ENCODE measurements around the gene RBKS. TPM values are rescaled to one million over a fixed set of nuclear protein-coding genes. Genes with fewer than 3 reads are reported as not detected.

Gene RBKS
- polyA plus RNA-seq, 4 donors: 19.8 to 72.0 (median 33.2) TPM

GRCh38 chr2:27815860-27816438 lies 74.2 kb downstream of the RBKS start:
- FAIRE-seq (no peak), DNase-seq (no peak)
- Histone ChIP-seq H3K27ac (ENCODE audit: low read depth in 1 of 3, low read length in 2 of 3) (no peak overlapping the region), H3K4me3 (ENCODE audit: low read depth in 1 of 3, low read length in 3 of 3) (no peak overlapping the region), H3K4me1 (ENCODE audit: control insufficient read depth in 3 of 3, insufficient read depth in 2 of 3, low read depth in 1 of 3, low read length in 2 of 3) (no peaks in the 10 kb centered on the region), H3K9me3 (ENCODE audit: control insufficient read depth in 2 of 2, insufficient read depth in 1 of 2, low read depth in 1 of 2, low read length in 1 of 2) (peaks cover 1 to 3% of the 10 kb centered on the region in 2 donors), H3K36me3 (ENCODE audit: control insufficient read depth in 3 of 3, insufficient read depth in 2 of 3, low read depth in 1 of 3, low read length in 3 of 3) (peaks cover 0 to 11% (median 4%) of the 10 kb centered on the region in 3 donors), H3K27me3 (ENCODE audit: control insufficient read depth in 3 of 3, insufficient read depth in 3 of 3, low read length in 3 of 3) (no peaks in the 10 kb centered on the region)
- WGBS, 3 donors: 88 to 99% (median 94%) methylated on average over 4 of the region's 4 CpGs

DNA sequence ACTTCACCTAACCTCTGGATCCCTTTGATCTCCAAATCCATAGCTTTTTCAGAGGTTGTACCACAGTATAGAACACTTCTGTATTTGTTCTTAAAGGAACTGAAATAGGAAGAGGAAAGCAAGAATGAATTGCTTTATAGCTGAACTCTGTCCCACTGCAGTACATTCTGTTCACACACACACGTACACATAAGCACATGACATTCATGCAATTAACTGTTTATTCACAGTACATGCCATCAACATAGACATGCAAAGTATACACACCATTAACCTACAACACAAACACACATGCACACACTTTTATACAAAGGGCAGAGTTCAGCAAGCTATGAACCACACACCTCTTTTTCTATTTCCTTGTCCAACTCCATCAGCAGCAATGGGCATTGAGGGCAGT lies 75.4 kb downstream of the RBKS start:
- Histone ChIP-seq H3K36me3 (ENCODE audit: control insufficient read depth in 3 of 3, insufficient read depth in 2 of 3, low read depth in 1 of 3, low read length in 3 of 3) (peaks cover 0 to 7% (median 3%) of the 10 kb centered on the region in 3 donors), H3K27ac (ENCODE audit: low read depth in 1 of 3, low read length in 2 of 3) (no peak overlapping the region), H3K9me3 (ENCODE audit: control insufficient read depth in 2 of 2, insufficient read depth in 1 of 2, low read depth in 1 of 2, low read length in 1 of 2) (peaks cover 1 to 3% of the 10 kb centered on the region in 2 donors), H3K27me3 (ENCODE audit: control insufficient read depth in 3 of 3, insufficient read depth in 3 of 3, low read length in 3 of 3) (no peaks in the 10 kb centered on the region), H3K4me1 (ENCODE audit: control insufficient read depth in 3 of 3, insufficient read depth in 2 of 3, low read depth in 1 of 3, low read length in 2 of 3) (no peaks in the 10 kb centered on the region), H3K4me3 (ENCODE audit: low read depth in 1 of 3, low read length in 3 of 3) (no peak overlapping the region)
- no peak for FAIRE-seq
- peak; percentile 27 to 51 for DNase-seq
- 20 to 50% (median 42%) methylated on average over 1 of the region's 1 CpG for WGBS, 3 donors

- H3K9me3 ChIP-seq (ENCODE audit: control insufficient read depth in 2 of 2, insufficient read depth in 1 of 2, low read depth in 1 of 2, low read length in 1 of 2): no peaks in the 10 kb centered on the region
- DNase-seq (no peak), FAIRE-seq (no peak)
- H3K36me3 ChIP-seq (ENCODE audit: control insufficient read depth in 3 of 3, insufficient read depth in 2 of 3, low read depth in 1 of 3, low read length in 3 of 3): peaks cover 0 to 10% (median 0%) of the 10 kb centered on the region in 3 donors
- H3K27me3 ChIP-seq (ENCODE audit: control insufficient read depth in 3 of 3, insufficient read depth in 3 of 3, low read length in 3 of 3): no peaks in the 10 kb centered on the region
- H3K4me3 ChIP-seq (ENCODE audit: low read depth in 1 of 3, low read length in 3 of 3): no peak overlapping the region
- WGBS, 3 donors: 96 to 100% (median 100%) methylated on average over 1 of the region's 1 CpG
- no peak overlapping the region for H3K27ac ChIP-seq (ENCODE audit: low read depth in 1 of 3, low read length in 2 of 3)
- no peaks in the 10 kb centered on the region for H3K4me1 ChIP-seq (ENCODE audit: control insufficient read depth in 3 of 3, insufficient read depth in 2 of 3, low read depth in 1 of 3, low read length in 2 of 3)
Measured at GRCh38 chr2:27811768-27812167, 78.4 kb downstream of the RBKS start.

- Histone ChIP-seq H3K27ac (ENCODE audit: low read depth in 1 of 3, low read length in 2 of 3) (no peak overlapping the region), H3K4me1 (ENCODE audit: control insufficient read depth in 3 of 3, insufficient read depth in 2 of 3, low read depth in 1 of 3, low read length in 2 of 3) (no peaks in the 10 kb centered on the region), H3K9me3 (ENCODE audit: control insufficient read depth in 2 of 2, insufficient read depth in 1 of 2, low read depth in 1 of 2, low read length in 1 of 2) (no peaks in the 10 kb centered on the region), H3K4me3 (ENCODE audit: low read depth in 1 of 3, low read length in 3 of 3) (no peak overlapping the region), H3K36me3 (ENCODE audit: control insufficient read depth in 3 of 3, insufficient read depth in 2 of 3, low read depth in 1 of 3, low read length in 3 of 3) (peaks cover 0 to 15% (median 0%) of the 10 kb centered on the region in 3 donors), H3K27me3 (ENCODE audit: control insufficient read depth in 3 of 3, insufficient read depth in 3 of 3, low read length in 3 of 3) (no peaks in the 10 kb centered on the region)
- DNase-seq (no peak), FAIRE-seq (no peak)
- WGBS, 3 donors: 87 to 99% (median 91%) methylated on average over 3 of the region's 3 CpGs
Measured at GRCh38 chr2:27810455-27810854, 79.7 kb downstream of the RBKS start.

- 64 to 83% (median 67%) methylated on average over 3 of the region's 3 CpGs for WGBS, 3 donors
- no peak for FAIRE-seq
- no peaks in the 10 kb centered on the region for H3K27me3 ChIP-seq (ENCODE audit: control insufficient read depth in 3 of 3, insufficient read depth in 3 of 3, low read length in 3 of 3)
- DNase-seq: no peak
- no peak overlapping the region for H3K27ac ChIP-seq (ENCODE audit: low read depth in 1 of 3, low read length in 2 of 3)
- no peak overlapping the region for H3K4me3 ChIP-seq (ENCODE audit: low read depth in 1 of 3, low read length in 3 of 3)
- peaks cover 0 to 16% (median 0%) of the 10 kb centered on the region in 3 donors for H3K36me3 ChIP-seq (ENCODE audit: control insufficient read depth in 3 of 3, insufficient read depth in 2 of 3, low read depth in 1 of 3, low read length in 3 of 3)
- H3K4me1 ChIP-seq (ENCODE audit: control insufficient read depth in 3 of 3, insufficient read depth in 2 of 3, low read depth in 1 of 3, low read length in 2 of 3): no peaks in the 10 kb centered on the region
- H3K9me3 ChIP-seq (ENCODE audit: control insufficient read depth in 2 of 2, insufficient read depth in 1 of 2, low read depth in 1 of 2, low read length in 1 of 2): no peaks in the 10 kb centered on the region
Measured at GRCh38 chr2:27809761-27810241, 80.4 kb downstream of the RBKS start.

GRCh38 chr2:27808984-27809383 lies 81.2 kb downstream of the RBKS start:
- Histone ChIP-seq H3K4me3 (ENCODE audit: low read depth in 1 of 3, low read length in 3 of 3) (no peak overlapping the region), H3K27ac (ENCODE audit: low read depth in 1 of 3, low read length in 2 of 3) (no peak overlapping the region), H3K9me3 (ENCODE audit: control insufficient read depth in 2 of 2, insufficient read depth in 1 of 2, low read depth in 1 of 2, low read length in 1 of 2) (no peaks in the 10 kb centered on the region), H3K27me3 (ENCODE audit: control insufficient read depth in 3 of 3, insufficient read depth in 3 of 3, low read length in 3 of 3) (no peaks in the 10 kb centered on the region), H3K36me3 (ENCODE audit: control insufficient read depth in 3 of 3, insufficient read depth in 2 of 3, low read depth in 1 of 3, low read length in 3 of 3) (peaks cover 0 to 19% (median 0%) of the 10 kb centered on the region in 3 donors), H3K4me1 (ENCODE audit: control insufficient read depth in 3 of 3, insufficient read depth in 2 of 3, low read depth in 1 of 3, low read length in 2 of 3) (no peaks in the 10 kb centered on the region)
- 96 to 100% (median 100%) methylated on average over 3 of the region's 3 CpGs for WGBS, 3 donors
- DNase-seq (no peak), FAIRE-seq (no peak)

GRCh38 chr2:27808418-27808817 lies 81.8 kb downstream of the RBKS start:
- Histone ChIP-seq H3K9me3 (ENCODE audit: control insufficient read depth in 2 of 2, insufficient read depth in 1 of 2, low read depth in 1 of 2, low read length in 1 of 2) (no peaks in the 10 kb centered on the region), H3K36me3 (ENCODE audit: control insufficient read depth in 3 of 3, insufficient read depth in 2 of 3, low read depth in 1 of 3, low read length in 3 of 3) (peaks cover 0 to 20% (median 0%) of the 10 kb centered on the region in 3 donors), H3K4me1 (ENCODE audit: control insufficient read depth in 3 of 3, insufficient read depth in 2 of 3, low read depth in 1 of 3, low read length in 2 of 3) (no peaks in the 10 kb centered on the region), H3K27ac (ENCODE audit: low read depth in 1 of 3, low read length in 2 of 3) (no peak overlapping the region), H3K4me3 (ENCODE audit: low read depth in 1 of 3, low read length in 3 of 3) (no peak overlapping the region), H3K27me3 (ENCODE audit: control insufficient read depth in 3 of 3, insufficient read depth in 3 of 3, low read length in 3 of 3) (no peaks in the 10 kb centered on the region)
- FAIRE-seq (no peak), DNase-seq (no peak)
- WGBS, 3 donors: 88 to 98% (median 93%) methylated on average over 2 of the region's 2 CpGs

DNA sequence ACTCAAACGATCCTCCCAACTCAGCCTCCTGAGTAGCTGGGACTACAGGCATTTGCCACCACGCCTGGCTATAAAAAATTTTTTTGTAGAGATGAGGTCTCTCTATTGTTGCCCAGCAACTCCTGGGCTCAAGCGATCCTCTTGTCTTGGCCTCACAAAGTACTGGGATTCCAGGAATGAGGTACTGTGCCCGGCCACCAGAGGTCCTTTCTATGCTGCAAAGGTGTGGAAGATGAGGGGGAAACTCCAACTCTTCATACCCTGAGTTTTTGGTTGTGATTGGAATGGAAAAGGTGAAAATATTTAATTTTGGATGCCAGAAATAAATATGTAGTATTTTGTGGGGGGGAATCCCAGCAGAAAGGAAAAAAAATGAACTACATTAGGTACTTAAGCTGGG lies 82.7 kb downstream of the RBKS start:
- no peak overlapping the region for H3K4me3 ChIP-seq (ENCODE audit: low read depth in 1 of 3, low read length in 3 of 3)
- H3K4me1 ChIP-seq (ENCODE audit: control insufficient read depth in 3 of 3, insufficient read depth in 2 of 3, low read depth in 1 of 3, low read length in 2 of 3): no peaks in the 10 kb centered on the region
- no peaks in the 10 kb centered on the region for H3K9me3 ChIP-seq (ENCODE audit: control insufficient read depth in 2 of 2, insufficient read depth in 1 of 2, low read depth in 1 of 2, low read length in 1 of 2)
- no peak for FAIRE-seq
- 46 to 74% (median 46%) methylated on average over 4 of the region's 4 CpGs for WGBS, 3 donors
- H3K36me3 ChIP-seq (ENCODE audit: control insufficient read depth in 3 of 3, insufficient read depth in 2 of 3, low read depth in 1 of 3, low read length in 3 of 3): peaks cover 0 to 23% (median 0%) of the 10 kb centered on the region in 3 donors
- no peaks in the 10 kb centered on the region for H3K27me3 ChIP-seq (ENCODE audit: control insufficient read depth in 3 of 3, insufficient read depth in 3 of 3, low read length in 3 of 3)
- DNase-seq: peak; percentile 36 to 55
- H3K27ac ChIP-seq (ENCODE audit: low read depth in 1 of 3, low read length in 2 of 3): no peak overlapping the region
